GM12873 (cell line): ENCODE results near the gene ARSD.

Source experiments
- CTCF ChIP-seq: IDR thresholded peaks from 2 replicates; pipeline ENCODE4 v1.5.1; 2012; ENCODE audit warnings: low read depth, mild to moderate bottlenecking, moderate library complexity, low read length, control low read depth; ENCODE audit not compliant: insufficient read depth; ENCODE audit errors: missing control alignments

Gene ARSD, protein sequence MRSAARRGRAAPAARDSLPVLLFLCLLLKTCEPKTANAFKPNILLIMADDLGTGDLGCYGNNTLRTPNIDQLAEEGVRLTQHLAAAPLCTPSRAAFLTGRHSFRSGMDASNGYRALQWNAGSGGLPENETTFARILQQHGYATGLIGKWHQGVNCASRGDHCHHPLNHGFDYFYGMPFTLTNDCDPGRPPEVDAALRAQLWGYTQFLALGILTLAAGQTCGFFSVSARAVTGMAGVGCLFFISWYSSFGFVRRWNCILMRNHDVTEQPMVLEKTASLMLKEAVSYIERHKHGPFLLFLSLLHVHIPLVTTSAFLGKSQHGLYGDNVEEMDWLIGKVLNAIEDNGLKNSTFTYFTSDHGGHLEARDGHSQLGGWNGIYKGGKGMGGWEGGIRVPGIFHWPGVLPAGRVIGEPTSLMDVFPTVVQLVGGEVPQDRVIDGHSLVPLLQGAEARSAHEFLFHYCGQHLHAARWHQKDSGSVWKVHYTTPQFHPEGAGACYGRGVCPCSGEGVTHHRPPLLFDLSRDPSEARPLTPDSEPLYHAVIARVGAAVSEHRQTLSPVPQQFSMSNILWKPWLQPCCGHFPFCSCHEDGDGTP

DNA sequence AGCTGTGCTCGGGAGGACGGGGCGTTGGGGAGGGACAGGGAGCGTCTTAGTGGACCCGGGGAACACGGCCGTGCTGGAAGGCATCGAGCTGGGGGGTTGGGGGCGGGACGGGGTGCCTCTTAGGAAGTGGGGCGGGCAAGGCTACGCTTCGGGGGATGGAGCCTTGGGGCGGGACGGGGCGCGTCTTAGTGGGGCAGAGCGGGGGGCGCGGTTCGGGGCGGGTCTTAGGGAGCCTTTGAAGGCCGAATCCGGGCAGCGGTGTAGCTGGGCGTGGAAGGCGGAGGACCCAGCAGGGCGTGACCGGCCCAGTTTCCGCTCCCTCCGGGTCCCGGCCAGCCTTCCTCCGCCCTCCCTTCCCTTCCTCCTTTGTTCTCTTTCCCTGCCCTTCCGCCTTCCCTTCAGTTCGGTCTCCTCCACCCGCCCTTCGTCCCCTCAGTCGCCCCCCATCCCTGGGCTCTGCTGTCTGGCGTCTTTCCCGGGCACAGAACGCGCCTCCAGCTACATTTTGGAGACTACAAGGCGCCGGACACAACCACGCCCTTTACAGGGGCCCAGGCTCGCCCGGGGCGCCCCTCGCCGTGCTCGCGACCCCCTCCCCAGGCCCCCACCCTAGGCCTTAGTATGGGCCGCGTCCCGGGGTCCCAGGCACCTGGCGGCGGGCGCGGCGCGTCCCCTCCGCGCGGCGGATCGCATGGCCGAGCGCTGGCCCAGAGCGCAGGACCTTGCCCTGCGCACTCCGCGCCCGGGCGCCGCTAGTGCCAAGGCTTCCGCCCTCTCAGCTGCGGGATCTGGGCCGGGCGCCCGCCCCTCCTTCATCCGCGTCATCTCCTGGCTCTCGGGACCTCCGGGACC lies at the start of gene ARSD:
Gene ARSD, minus strand, starts transcription at position 757 of the 852 bp plus-strand sequence. Its CDS starts 64 bp downstream, at position 693.
- TF ChIP-seq CTCF: no peak

GRCh38 chrX:2974961-2975360 lies 45.8 kb upstream of the ARSD start:
- TF ChIP-seq CTCF: no peak

DNA sequence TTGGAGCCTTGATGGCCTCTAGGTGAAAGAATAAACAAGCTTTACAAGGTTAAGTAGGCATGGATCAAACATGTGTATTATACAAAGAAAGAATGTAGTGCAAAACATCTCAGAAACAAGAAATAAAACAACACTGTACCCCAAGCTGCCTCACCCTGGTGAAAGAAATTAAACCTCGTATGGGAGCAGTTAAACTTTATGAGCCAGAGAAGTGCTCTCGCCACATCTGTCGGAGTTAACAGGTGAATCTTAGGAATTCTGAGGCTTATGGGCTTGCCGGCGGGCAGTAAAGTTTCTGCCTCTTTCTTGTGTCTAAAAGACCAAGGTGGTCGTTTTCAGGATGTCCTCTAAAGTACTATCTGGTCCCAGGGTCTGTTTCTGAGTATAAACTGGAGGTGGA lies 43.3 kb upstream of the ARSD start:
- TF ChIP-seq CTCF: no peak

DNA sequence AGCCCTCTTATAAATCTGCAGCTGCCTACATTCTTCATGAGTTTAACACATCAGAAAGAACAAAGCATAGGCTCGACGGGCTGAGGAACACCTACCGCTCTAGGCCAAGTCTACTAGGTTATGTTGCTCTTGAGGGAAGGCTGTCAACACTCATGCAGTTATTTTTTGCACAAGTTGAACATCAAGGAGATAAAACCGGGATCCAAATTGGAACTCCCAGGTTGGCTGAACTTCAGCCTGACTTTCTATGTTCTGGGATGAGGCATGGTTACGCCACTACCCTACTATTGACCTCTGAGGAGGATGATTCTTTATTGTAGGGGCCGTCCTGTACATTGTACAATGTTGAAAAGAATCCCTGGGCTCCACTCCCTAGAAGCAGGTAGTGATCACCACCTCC lies 39.9 kb upstream of the ARSD start:
- no peak for TF ChIP-seq CTCF

GRCh38 chrX:2967998-2968909 lies 39.1 kb upstream of the ARSD start:
- TF ChIP-seq CTCF: no peak

DNA sequence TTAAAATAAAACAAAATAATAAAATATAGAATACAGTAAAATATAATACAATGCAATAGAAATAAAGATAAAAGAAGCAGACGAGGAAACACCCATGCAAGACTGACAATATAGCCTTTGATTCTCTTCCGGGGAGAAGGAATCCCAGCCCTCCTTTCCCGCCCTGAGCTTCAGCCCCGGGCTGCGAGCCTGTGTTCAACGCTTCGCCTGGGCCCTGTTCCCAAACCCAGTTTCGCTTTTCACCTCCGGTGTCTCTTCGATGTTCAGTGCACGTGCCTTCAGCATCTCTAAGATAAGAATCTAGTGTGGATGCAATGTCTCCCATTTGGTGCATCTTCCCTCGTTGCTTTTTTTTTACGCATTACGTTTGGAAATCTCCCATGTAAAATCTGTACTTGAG lies 38.4 kb upstream of the ARSD start:
- TF ChIP-seq CTCF: no peak
